Measurements from ENCODE around the gene ZNF335. TPM values are rescaled to one million over a fixed set of nuclear protein-coding genes. Genes with fewer than 3 reads are reported as not detected.
A peak's percentile ranks its signal among the peaks of the same experiment; 100 is the strongest.

The ZNF335 gene
- total RNA-seq, 1 donor from 2014 or later, result 14.2 TPM

DNA sequence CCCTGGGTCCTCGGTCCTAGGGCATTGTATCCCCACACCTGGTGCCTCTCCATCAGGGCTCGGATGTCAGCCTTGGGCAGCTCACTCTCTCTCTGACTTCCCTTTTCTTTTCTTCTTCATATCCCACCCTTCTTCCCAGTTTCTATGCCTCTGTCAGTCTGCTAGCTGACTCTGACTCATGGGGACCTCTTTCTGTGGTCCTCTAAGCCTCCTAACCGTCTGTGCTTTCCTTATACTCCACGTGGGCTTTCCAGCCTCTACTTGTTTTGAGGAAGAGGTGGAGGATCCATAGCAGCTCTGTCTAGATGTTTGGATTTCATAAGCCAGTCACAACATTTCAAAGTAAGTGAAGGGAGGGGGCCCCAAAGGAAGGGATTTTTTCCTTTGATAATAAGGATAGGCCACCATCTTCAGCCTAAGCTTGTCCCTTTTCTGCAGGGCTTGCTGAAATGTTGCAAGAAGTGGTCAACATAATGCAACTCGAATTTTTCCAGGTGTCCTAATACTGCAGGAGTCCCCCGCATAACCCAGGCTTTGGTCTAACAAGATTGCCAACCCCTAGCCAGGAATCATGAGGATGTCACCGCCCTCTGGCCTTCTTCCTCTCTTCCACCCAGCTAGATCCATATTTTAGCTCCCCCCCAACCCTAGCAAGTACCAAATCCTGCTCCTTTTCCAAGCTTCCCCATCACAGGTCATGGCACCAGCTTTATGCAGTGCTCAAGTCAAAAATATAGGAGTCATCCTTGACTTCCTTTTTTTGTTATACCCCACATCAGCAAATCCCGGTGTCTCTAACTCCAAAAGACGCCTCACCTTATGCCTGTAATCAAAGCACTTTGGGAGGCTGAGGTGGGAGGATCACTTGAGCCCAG, 51.3 kb downstream of the ZNF335 start:
- Mint-ChIP-seq H3K9me3 (ENCODE audit: low read depth) (no peaks in the 10 kb centered on the region), H3K4me1 (ENCODE audit: low read depth) (peaks cover 53% of the 10 kb centered on the region), H3K36me3 (ENCODE audit: low read depth) (no peaks in the 10 kb centered on the region), H3K27me3 (ENCODE audit: low read depth) (no peaks in the 10 kb centered on the region), H3K27ac (ENCODE audit: unreplicated experiment) (peak overlapping the region; percentile 95), H3K4me3 (ENCODE audit: unreplicated experiment) (no peak overlapping the region)
- DNase-seq (ENCODE audit: low spot score), result no peak
- TF ChIP-seq, protein P1, sequence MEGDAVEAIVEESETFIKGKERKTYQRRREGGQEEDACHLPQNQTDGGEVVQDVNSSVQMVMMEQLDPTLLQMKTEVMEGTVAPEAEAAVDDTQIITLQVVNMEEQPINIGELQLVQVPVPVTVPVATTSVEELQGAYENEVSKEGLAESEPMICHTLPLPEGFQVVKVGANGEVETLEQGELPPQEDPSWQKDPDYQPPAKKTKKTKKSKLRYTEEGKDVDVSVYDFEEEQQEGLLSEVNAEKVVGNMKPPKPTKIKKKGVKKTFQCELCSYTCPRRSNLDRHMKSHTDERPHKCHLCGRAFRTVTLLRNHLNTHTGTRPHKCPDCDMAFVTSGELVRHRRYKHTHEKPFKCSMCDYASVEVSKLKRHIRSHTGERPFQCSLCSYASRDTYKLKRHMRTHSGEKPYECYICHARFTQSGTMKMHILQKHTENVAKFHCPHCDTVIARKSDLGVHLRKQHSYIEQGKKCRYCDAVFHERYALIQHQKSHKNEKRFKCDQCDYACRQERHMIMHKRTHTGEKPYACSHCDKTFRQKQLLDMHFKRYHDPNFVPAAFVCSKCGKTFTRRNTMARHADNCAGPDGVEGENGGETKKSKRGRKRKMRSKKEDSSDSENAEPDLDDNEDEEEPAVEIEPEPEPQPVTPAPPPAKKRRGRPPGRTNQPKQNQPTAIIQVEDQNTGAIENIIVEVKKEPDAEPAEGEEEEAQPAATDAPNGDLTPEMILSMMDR (IDR thresholded peaks at IDR 0.05), result no peak

DNA sequence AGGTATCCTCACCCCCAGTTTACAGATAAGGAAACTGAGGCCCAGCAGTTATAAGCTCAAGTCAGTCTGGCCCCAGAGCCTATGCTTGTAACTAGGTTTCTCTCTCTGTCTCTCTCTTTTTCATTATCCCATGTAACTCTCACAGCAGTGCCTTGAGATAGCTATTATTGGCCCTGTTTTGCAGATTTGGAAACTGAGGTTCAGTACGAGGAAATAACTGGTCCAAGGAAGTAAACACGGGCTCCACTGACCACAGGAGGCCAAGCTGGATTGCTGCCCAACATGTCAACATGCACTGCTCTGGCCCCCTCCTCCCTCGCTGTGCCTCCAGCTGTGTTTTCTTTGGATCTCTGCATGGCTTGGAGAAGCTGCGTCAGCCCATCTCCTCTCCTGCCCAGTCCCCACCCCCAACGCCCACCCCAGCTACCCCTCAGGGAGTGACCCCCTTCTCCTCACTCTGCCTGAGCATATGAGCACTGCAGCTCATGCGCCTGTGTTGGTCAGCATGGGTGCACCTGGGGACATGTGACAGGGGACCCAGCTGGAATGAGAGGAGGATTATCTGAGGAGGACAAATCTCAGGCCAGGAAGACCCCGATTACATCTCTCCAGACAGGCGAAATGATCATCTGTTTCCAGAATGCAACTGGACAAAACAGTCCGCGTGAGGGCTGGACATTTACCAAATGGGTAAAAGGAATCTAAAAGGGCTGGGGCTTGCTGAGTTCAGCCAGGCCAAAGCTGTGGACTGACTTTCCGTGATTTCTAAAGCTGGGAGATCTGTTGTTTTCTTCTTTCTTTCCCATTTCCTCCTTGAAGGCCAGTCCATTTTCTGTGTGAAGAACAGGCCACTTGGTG, 52.2 kb downstream of the ZNF335 start:
- no peak for DNase-seq (ENCODE audit: low spot score)
- Mint-ChIP-seq H3K36me3 (ENCODE audit: low read depth) (no peaks in the 10 kb centered on the region), H3K9me3 (ENCODE audit: low read depth) (no peaks in the 10 kb centered on the region), H3K27ac (ENCODE audit: unreplicated experiment) (peak overlapping the region; percentile 95), H3K4me1 (ENCODE audit: low read depth) (peaks cover 46% of the 10 kb centered on the region), H3K4me3 (ENCODE audit: unreplicated experiment) (no peak overlapping the region), H3K27me3 (ENCODE audit: low read depth) (no peaks in the 10 kb centered on the region)
- TF ChIP-seq, protein P1 (IDR thresholded peaks at IDR 0.05), result no peak

DNA sequence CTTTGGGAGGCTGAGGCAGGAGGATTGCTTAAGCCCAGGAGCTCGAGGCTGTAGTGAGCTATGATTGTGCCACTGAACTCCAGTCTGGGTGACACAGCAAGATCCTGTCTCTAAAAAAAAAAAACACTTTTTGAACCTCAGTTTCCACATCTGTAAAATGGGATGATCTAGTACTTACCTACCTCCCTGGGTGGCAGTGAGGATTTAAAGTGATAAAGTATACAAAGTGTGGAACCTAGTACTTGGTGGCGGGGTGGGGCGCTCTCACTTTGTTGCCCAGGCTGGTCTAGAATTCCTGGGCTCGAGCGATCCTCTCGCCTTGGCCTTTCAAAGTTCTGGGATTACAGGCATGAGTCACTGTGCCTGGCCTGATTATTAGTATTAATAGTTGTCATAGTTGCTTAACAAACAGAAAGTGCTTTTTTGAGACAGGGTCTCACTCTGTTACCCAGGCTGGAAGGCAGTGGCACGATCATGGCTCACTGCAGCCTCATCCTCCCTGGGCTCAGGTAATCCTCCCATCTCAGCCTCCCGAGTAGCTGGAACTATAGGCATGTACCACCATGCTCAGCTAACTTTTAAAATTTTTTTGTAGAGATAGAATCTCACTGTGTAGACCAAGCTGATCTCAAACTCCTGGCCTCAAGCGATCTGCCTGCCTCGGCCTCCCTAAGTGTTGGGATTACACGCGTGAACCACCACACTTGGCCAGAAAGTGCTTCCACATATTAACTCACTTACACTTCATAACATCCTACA, 53.0 kb downstream of the ZNF335 start:
- no peaks in the 10 kb centered on the region for H3K9me3 Mint-ChIP-seq (ENCODE audit: low read depth)
- H3K36me3 Mint-ChIP-seq (ENCODE audit: low read depth), result no peaks in the 10 kb centered on the region
- H3K4me1 Mint-ChIP-seq (ENCODE audit: low read depth), result peaks cover 38% of the 10 kb centered on the region
- H3K27me3 Mint-ChIP-seq (ENCODE audit: low read depth), result no peaks in the 10 kb centered on the region
- no peak overlapping the region for H3K4me3 Mint-ChIP-seq (ENCODE audit: unreplicated experiment)
- H3K27ac Mint-ChIP-seq (ENCODE audit: unreplicated experiment), result peak overlapping the region; percentile 95
- DNase-seq (ENCODE audit: low spot score), result no peak
- TF ChIP-seq, protein P1 (IDR thresholded peaks at IDR 0.05), result no peak

DNA sequence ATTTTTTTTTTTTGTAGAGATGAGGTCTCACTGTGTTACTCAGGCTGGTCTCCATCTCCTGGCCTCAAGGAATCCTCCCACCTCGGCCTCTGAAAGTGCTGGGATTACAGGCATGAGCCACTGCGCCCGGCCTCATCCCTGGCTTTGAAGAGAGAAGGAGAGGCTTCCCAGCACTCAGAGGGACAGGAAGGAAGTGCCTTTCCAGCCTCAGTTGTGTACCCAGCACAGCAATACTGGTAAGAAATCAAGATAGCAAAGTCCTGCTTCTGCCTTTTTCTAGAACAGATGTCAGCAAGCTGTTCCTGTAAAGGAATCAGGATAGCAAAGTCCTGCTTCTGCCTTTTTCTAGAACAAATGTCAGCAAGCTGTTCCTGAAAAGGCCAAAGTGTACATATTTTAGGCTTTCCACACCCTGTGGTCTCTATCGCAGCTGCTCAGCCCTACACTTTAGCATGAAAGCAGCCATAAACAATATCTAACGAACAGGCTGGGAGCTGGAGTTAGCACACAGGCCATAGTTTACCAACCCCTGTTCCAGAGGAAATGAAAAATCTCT, 53.7 kb downstream of the ZNF335 start:
- TF ChIP-seq, protein P1 (IDR thresholded peaks at IDR 0.05), result no peak
- no peak for DNase-seq (ENCODE audit: low spot score)
- no peaks in the 10 kb centered on the region for H3K36me3 Mint-ChIP-seq (ENCODE audit: low read depth)
- H3K4me1 Mint-ChIP-seq (ENCODE audit: low read depth), result peaks cover 38% of the 10 kb centered on the region
- peak overlapping the region; percentile 27 for H3K27ac Mint-ChIP-seq (ENCODE audit: unreplicated experiment)
- H3K27me3 Mint-ChIP-seq (ENCODE audit: low read depth), result no peaks in the 10 kb centered on the region
- no peaks in the 10 kb centered on the region for H3K9me3 Mint-ChIP-seq (ENCODE audit: low read depth)
- no peak overlapping the region for H3K4me3 Mint-ChIP-seq (ENCODE audit: unreplicated experiment)

All from chondrocyte (in vitro differentiated cells).